H1 (cell line): Measurements from ENCODE around the gene NDUFAF3. TPM values are rescaled to one million over a fixed set of nuclear protein-coding genes. Genes with fewer than 3 reads are reported as not detected.

Experiments
- CTCF ChIA-PET: fragments of 300-600 bp; sonication (Branson Sonifier 250); formaldehyde crosslinking; loops from one replicate; lab custom pipeline; 2021; ENCODE audit not compliant: partially characterized antibody; lab: Charles Lee
- POLR2A ChIA-PET: fragments of 300-600 bp; sonication (Branson Sonifier 250); formaldehyde crosslinking; loops from one replicate; lab custom pipeline; 2021; ENCODE audit warnings: inconsistent platforms; ENCODE audit not compliant: partially characterized antibody; lab: Charles Lee
- DNase-seq, 2 experiments: peaks; one replicate each; pipeline versions ENCODE4 v3.0.0 to v3.0.0-alpha.2; 2010 to 2022; ENCODE audit warnings: low spot score in 2 of 2, low read depth in 1 of 2, mixed read lengths in 1 of 2
- FAIRE-seq: peaks from 2 replicates; lab custom pipeline; 2011; peaks lifted over from hg19 to GRCh38; lab: Jason Lieb, UNC
- H2AFZ ChIP-seq: 2 replicates; pipeline ENCODE4 v1.8.1; 2012; ENCODE audit warnings: low read length, inconsistent platforms
- H2AK5ac ChIP-seq: 2 replicates; pipeline ENCODE4 v1.6.1; 2013; ENCODE audit warnings: low read depth, low read length
- H2BK120ac ChIP-seq: replicated peaks from 2 replicates; pipeline ENCODE3; 2013; ENCODE audit warnings: low read depth, low read length, inconsistent platforms
- H2BK12ac ChIP-seq: 2 replicates; pipeline ENCODE4 v1.6.1; 2013; ENCODE audit warnings: low read depth, low read length
- H2BK15ac ChIP-seq: 2 replicates; pipeline ENCODE4 v1.6.1; 2013; ENCODE audit warnings: low read length
- H2BK20ac ChIP-seq: 2 replicates; pipeline ENCODE4 v1.6.1; 2013; ENCODE audit warnings: low read length
- H2BK5ac ChIP-seq: 2 replicates; pipeline ENCODE4 v1.6.1; 2013; ENCODE audit warnings: low read depth, low read length
- H3K14ac ChIP-seq: 2 replicates; pipeline ENCODE4 v1.6.1; 2013; ENCODE audit warnings: inconsistent platforms; ENCODE audit not compliant: insufficient read length
- H3K18ac ChIP-seq: 2 replicates; pipeline ENCODE4 v1.6.1; 2013; ENCODE audit warnings: low read length; ENCODE audit errors: extremely low read depth
- H3K23ac ChIP-seq: 2 replicates; pipeline ENCODE4 v1.6.1; 2013; ENCODE audit warnings: inconsistent platforms; ENCODE audit not compliant: insufficient read length
- H3K23me2 ChIP-seq: 2 replicates; pipeline ENCODE4 v1.6.1; 2013; ENCODE audit warnings: low read depth, low read length
- H3K27ac ChIP-seq: 2 replicates; pipeline ENCODE4 v1.6.1; 2011; ENCODE audit warnings: low read depth, low read length, inconsistent platforms
- H3K27me3 ChIP-seq, 4 experiments: replicated peaks in 1 of 4; 1 replicate in 1 of 4; 2 replicates in 3 of 4; pipeline versions ENCODE4 v1.6.1 to v1.8.1; 2011 to 2013; ENCODE audit warnings: low read length in 3 of 4, mild to moderate bottlenecking in 3 of 4, inconsistent platforms in 2 of 4, mixed read lengths in 2 of 4, moderate library complexity in 1 of 4; ENCODE audit not compliant: control insufficient read depth in 3 of 4, insufficient read depth in 3 of 4; ENCODE audit errors: extremely low read depth in 1 of 4
- H3K36me3 ChIP-seq, 4 experiments: 2 replicates each; pipeline versions ENCODE4 v1.6.1 to v1.8.1; 2011 to 2013; ENCODE audit warnings: mild to moderate bottlenecking in 4 of 4, low read length in 3 of 4, moderate library complexity in 2 of 4, control low read depth in 1 of 4, inconsistent platforms in 1 of 4; ENCODE audit not compliant: insufficient read depth in 4 of 4, control insufficient read depth in 2 of 4
- H3K4ac ChIP-seq: replicated peaks from 2 replicates; pipeline ENCODE3; 2013; ENCODE audit warnings: low read length, low read depth, mixed read lengths, inconsistent platforms; ENCODE audit not compliant: insufficient read length
- H3K4me1 ChIP-seq, 4 experiments: replicated peaks in 1 of 4; 1 replicate in 1 of 4; 2 replicates in 3 of 4; pipeline versions ENCODE4 v1.6.1 to v1.8.1; 2011 to 2013; ENCODE audit warnings: low read length in 3 of 4, inconsistent platforms in 2 of 4, mixed read lengths in 1 of 4; ENCODE audit not compliant: insufficient read depth in 4 of 4, control insufficient read depth in 3 of 4
- H3K4me2 ChIP-seq, 2 experiments: 2 replicates each; pipeline versions ENCODE4 v1.6.1 to v1.8.1; 2011 to 2013; ENCODE audit warnings: low read depth in 2 of 2, low read length in 2 of 2, control low read depth in 1 of 2, inconsistent platforms in 1 of 2, mild to moderate bottlenecking in 1 of 2; ENCODE audit not compliant: insufficient read depth in 1 of 2
- H3K4me3 ChIP-seq, 4 experiments: fragments of 200-600, 300-600 bp in 1 of 4; sonication (generic), shearing (Covaris generic), sonication (Bioruptor Twin) in 1 of 4; 2 replicates each; pipeline versions ENCODE4 v1.5.1 to v1.8.1; 2011 to 2016; ENCODE audit warnings: low read length in 4 of 4, low read depth in 3 of 4, control low read depth in 2 of 4, inconsistent platforms in 2 of 4, mild to moderate bottlenecking in 2 of 4, mixed read lengths in 1 of 4, moderate library complexity in 1 of 4; ENCODE audit not compliant: insufficient read depth in 2 of 4; ENCODE audit errors: extremely low read depth in 1 of 4
- H3K56ac ChIP-seq: replicated peaks from 2 replicates; pipeline ENCODE3; 2013; ENCODE audit warnings: low read depth, mild to moderate bottlenecking, mixed read lengths, low read length, inconsistent platforms; ENCODE audit not compliant: insufficient read length
- H3K79me1 ChIP-seq: 2 replicates; pipeline ENCODE4 v1.6.1; 2013; ENCODE audit warnings: low read depth, low read length, control low read depth
- H3K79me2 ChIP-seq, 2 experiments: 2 replicates each; pipeline versions ENCODE4 v1.6.1 to v1.8.1; 2012 to 2013; ENCODE audit warnings: low read length in 2 of 2, mild to moderate bottlenecking in 2 of 2, inconsistent platforms in 1 of 2; ENCODE audit not compliant: insufficient read depth in 2 of 2, control insufficient read depth in 1 of 2
- H3K9ac ChIP-seq, 4 experiments: replicated peaks in 1 of 4; 1 replicate in 1 of 4; 2 replicates in 3 of 4; pipeline versions ENCODE4 v1.6.1 to v1.8.1; 2011 to 2013; ENCODE audit warnings: low read depth in 3 of 4, low read length in 3 of 4, control low read depth in 2 of 4, mild to moderate bottlenecking in 2 of 4, moderate library complexity in 2 of 4, inconsistent platforms in 1 of 4; ENCODE audit errors: extremely low read depth in 1 of 4
- H3K9me3 ChIP-seq, 2 experiments: 2 replicates each; pipeline versions ENCODE4 v1.6.1 to v1.8.1; 2012 to 2013; ENCODE audit warnings: mild to moderate bottlenecking in 2 of 2, moderate library complexity in 2 of 2, control low read depth in 1 of 2, inconsistent platforms in 1 of 2, low read depth in 1 of 2, low read length in 1 of 2, mixed read lengths in 1 of 2; ENCODE audit not compliant: insufficient read depth in 2 of 2
- H4K20me1 ChIP-seq, 2 experiments: replicated peaks in 1 of 2; 2 replicates each; pipeline versions ENCODE3 to v1.8.1; 2011 to 2013; ENCODE audit warnings: inconsistent platforms in 2 of 2, low read length in 2 of 2, mild to moderate bottlenecking in 1 of 2; ENCODE audit not compliant: insufficient read depth in 2 of 2, control insufficient read depth in 1 of 2
- H4K5ac ChIP-seq: 2 replicates; pipeline ENCODE4 v1.6.1; 2013; ENCODE audit warnings: low read length, low read depth, mixed read lengths, inconsistent platforms; ENCODE audit not compliant: insufficient read length
- H4K8ac ChIP-seq: 2 replicates; pipeline ENCODE4 v1.8.0; 2013; ENCODE audit warnings: mild to moderate bottlenecking, moderate library complexity, low read length, inconsistent platforms; ENCODE audit not compliant: insufficient read depth; ENCODE audit errors: extremely low read depth
- H4K91ac ChIP-seq: replicated peaks from 2 replicates; pipeline ENCODE3; 2013; ENCODE audit warnings: low read length, mixed read lengths, inconsistent platforms; ENCODE audit not compliant: insufficient read length
- ASH2L ChIP-seq: fragments of 200-600, 300-600 bp; sonication (generic); IDR thresholded peaks from one replicate; pipeline ENCODE4 v1.7.1; 2017; ENCODE audit warnings: low read length
- CHD2 ChIP-seq: IDR thresholded peaks from 2 replicates; pipeline ENCODE4 v1.6.1; 2012; ENCODE audit warnings: low read length, improper control_type of control experiment
- EZH2 ChIP-seq: fragments of 200-600 bp; sonication (generic); IDR thresholded peaks from 2 replicates; pipeline ENCODE4 v1.7.1; 2012; ENCODE audit warnings: low read depth, mild to moderate bottlenecking, moderate library complexity, low read length, inconsistent platforms; ENCODE audit not compliant: severe bottlenecking
- MAFK ChIP-seq: IDR thresholded peaks from 2 replicates; pipeline ENCODE4 v1.6.1; 2012; ENCODE audit warnings: low read depth, mild to moderate bottlenecking, improper control_type of control experiment, low read length
- RNF2 ChIP-seq: fragments of 200-900, 300-1000 bp; sonication (generic); IDR thresholded peaks from 2 replicates; pipeline ENCODE4 v1.7.1; 2016; ENCODE audit warnings: borderline replicate concordance, low read depth, mild to moderate bottlenecking, antibody characterized with exemption, low read length; ENCODE audit not compliant: poor library complexity, severe bottlenecking; ENCODE audit errors: missing control alignments
- SP1 ChIP-seq: IDR thresholded peaks from 2 replicates; pipeline ENCODE4 v1.6.1; 2011; ENCODE audit warnings: low read depth, low read length
- SRF ChIP-seq: IDR thresholded peaks from 2 replicates; pipeline ENCODE4 v1.6.1; 2011; ENCODE audit warnings: mild to moderate bottlenecking, low read depth, low read length, moderate library complexity
- WGBS, 2 experiments: shearing (Covaris generic) in 1 of 2; methylation state at CpG; one replicate each; pipeline versions ENCODE4 v1.1.6 to v1.1.7; 2013 to 2015; ENCODE audit warnings: low lambda C conversion rate in 2 of 2, mixed read lengths in 2 of 2, inconsistent platforms in 1 of 2, low coverage in 1 of 2, missing lambda C conversion rate in 1 of 2; ENCODE audit not compliant: insufficient replicate concordance in 2 of 2, insufficient coverage in 1 of 2, insufficient read length in 1 of 2; ENCODE audit errors: extremely low coverage in 1 of 2, missing lambda C conversion rate in 1 of 2; 5-methylcytosine and 5-hydroxymethylcytosine counted together
- polyA plus RNA-seq, 7 experiments: library from polyadenylated mRNA; depleted of rRNA in 3 of 7; stranded (reverse) in 5 of 7; unstranded in 2 of 7; fragments of >200 nt in 5 of 7; fragments of 200-250 nt in 2 of 7; gene quantifications; 1 replicate in 5 of 7; 2 replicates in 1 of 7; 4 replicates in 1 of 7; pipeline versions ENCODE4 v1.2.1 to v1.2.3, GENCODE V29; 2011 to 2013; ENCODE audit warnings: missing spikeins in 2 of 7, mixed read lengths in 2 of 7
- total RNA-seq: library from RNA; stranded (reverse); fragmentation: NEBNext Ultra II Directional; extraction: Animal tissue kit (Norgen Biotek cat#: 25700); gene quantifications from 2 replicates; pipeline ENCODE4 v1.2.1, GENCODE V29; 2021
- TF ChIP-seq, protein P1 (sequence below): IDR thresholded peaks from 2 replicates; pipeline ENCODE4 v1.6.1; 2012; ENCODE audit warnings: inconsistent platforms
- TF ChIP-seq, protein P2 (sequence below): IDR thresholded peaks from 2 replicates; pipeline ENCODE4 v1.6.1; 2011; ENCODE audit warnings: low read length, improper control_type of control experiment

The NDUFAF3 gene
- total and polyA plus RNA-seq, 2 of the 8 experiments (the other 6 are each of a cell fraction or from before 2014, with no cell fraction given) = 27.8 to 45.5 TPM

GRCh38 chr3:48980295-48980694, 41.6 kb upstream of the NDUFAF3 start:
- Histone ChIP-seq H2BK20ac (no peak overlapping the region), H2AK5ac (no peak overlapping the region), H4K91ac (no peak overlapping the region), H3K23me2 (no peaks in the 10 kb centered on the region), H4K5ac (no peak overlapping the region), H3K4me3 (no peak overlapping the region), H3K9ac (no peak overlapping the region), H2BK12ac (no peak overlapping the region), H3K79me1 (0 out of 2 replicates have a peak, but pooled peaks cover 2% of the 10 kb centered on the region), H3K4me1 (no peaks in the 10 kb centered on the region), H4K8ac (no peak overlapping the region), H3K23ac (no peak overlapping the region), H3K79me2 (no peaks in the 10 kb centered on the region), H3K56ac (no peak overlapping the region), H2BK120ac (no peak overlapping the region), H2BK5ac (no peak overlapping the region), H3K27ac (no peak overlapping the region), H3K18ac (no peak overlapping the region), H3K9me3 (no peaks in the 10 kb centered on the region), H3K36me3 (peaks cover 18 to 79% (median 58%) of the 10 kb centered on the region in 4 experiments), H3K27me3 (no peaks in the 10 kb centered on the region), H2BK15ac (no peak overlapping the region), H3K4me2 (no peak overlapping the region), H3K4ac (no peak overlapping the region), H2AFZ (no peak overlapping the region), H4K20me1 (peaks cover 0 to 7% of the 10 kb centered on the region in 2 experiments), H3K14ac (no peak overlapping the region)
- ChIA-PET CTCF (interaction anchor here (0.6 to 3.7 kb wide), 4 partner anchors 8 to 42 kb away, joined by 3 to 22 read pairs (median 3); partner anchors contain the start of gene NDUFAF3), POLR2A (interaction anchor here (0.9 to 3.4 kb wide), 5 partner anchors 9 to 377 kb away, joined by 3 to 13 read pairs (median 3); partner anchors contain the start of genes P4HTM and WDR6)
- TF ChIP-seq CHD2 (no peak), SP1 (no peak), SRF (no peak), RNF2 (no peak), ASH2L (no peak), MAFK (no peak), EZH2 (no peak)
- TF ChIP-seq, protein P1, sequence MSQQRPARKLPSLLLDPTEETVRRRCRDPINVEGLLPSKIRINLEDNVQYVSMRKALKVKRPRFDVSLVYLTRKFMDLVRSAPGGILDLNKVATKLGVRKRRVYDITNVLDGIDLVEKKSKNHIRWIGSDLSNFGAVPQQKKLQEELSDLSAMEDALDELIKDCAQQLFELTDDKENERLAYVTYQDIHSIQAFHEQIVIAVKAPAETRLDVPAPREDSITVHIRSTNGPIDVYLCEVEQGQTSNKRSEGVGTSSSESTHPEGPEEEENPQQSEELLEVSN = no peak
- TF ChIP-seq, protein P2, sequence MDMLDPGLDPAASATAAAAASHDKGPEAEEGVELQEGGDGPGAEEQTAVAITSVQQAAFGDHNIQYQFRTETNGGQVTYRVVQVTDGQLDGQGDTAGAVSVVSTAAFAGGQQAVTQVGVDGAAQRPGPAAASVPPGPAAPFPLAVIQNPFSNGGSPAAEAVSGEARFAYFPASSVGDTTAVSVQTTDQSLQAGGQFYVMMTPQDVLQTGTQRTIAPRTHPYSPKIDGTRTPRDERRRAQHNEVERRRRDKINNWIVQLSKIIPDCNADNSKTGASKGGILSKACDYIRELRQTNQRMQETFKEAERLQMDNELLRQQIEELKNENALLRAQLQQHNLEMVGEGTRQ = no peak
- WGBS, 2 experiments = 88% methylated on average over 4 of the region's 4 CpGs; no CpG with 5 or more reads in 1 of the 2 experiments
- FAIRE-seq (no peak), DNase-seq (no peak)
